Activated CD4-positive, alpha-beta T cell treated with anti-CD3 and anti-CD28 coated beads for 36 hours (primary cell): ENCODE results near the gene AP1M1. TPM values are rescaled to one million over a fixed set of nuclear protein-coding genes. Genes with fewer than 3 reads are reported as not detected.

ENCODE experiments used
- ATAC-seq: fragments of 200-7000 bp; cut with Tn5 transposase; one replicate; pipeline ENCODE4 v1.10.0; 2021; ENCODE audit warnings: mild to moderate bottlenecking, moderate library complexity
- CTCF ChIA-PET: fragments of 350-600 bp; sonication (Branson Sonifier 250); formaldehyde crosslinking; loops from one replicate; lab custom pipeline; 2021; ENCODE audit warnings: antibody characterized with exemption; lab: Charles Lee
- POLR2A ChIA-PET: fragments of 350-600 bp; sonication (Branson Sonifier 250); formaldehyde crosslinking; loops from one replicate; lab custom pipeline; 2021; ENCODE audit warnings: antibody characterized with exemption, inconsistent platforms; lab: Charles Lee
- DNase-seq: peaks from one replicate; pipeline ENCODE4 v3.0.0-alpha.2; 2020
- H3K27ac Mint-ChIP-seq: one replicate; pipeline ENCODE4 v1.8.0; 2021; ENCODE audit warnings: mixed read lengths
- H3K27me3 Mint-ChIP-seq: one replicate; pipeline ENCODE4 v1.8.0; 2021; ENCODE audit warnings: mixed read lengths
- H3K36me3 Mint-ChIP-seq: one replicate; pipeline ENCODE4 v1.8.0; 2021; ENCODE audit warnings: low read depth, mixed read lengths
- H3K4me1 Mint-ChIP-seq: one replicate; pipeline ENCODE4 v1.8.0; 2021; ENCODE audit warnings: mixed read lengths
- H3K4me3 Mint-ChIP-seq: one replicate; pipeline ENCODE4 v1.8.0; 2021; ENCODE audit warnings: mild to moderate bottlenecking, moderate library complexity, mixed read lengths
- H3K9me3 Mint-ChIP-seq: one replicate; pipeline ENCODE4 v1.8.0; 2021; ENCODE audit warnings: low read depth, mixed read lengths
- intact Hi-C, 2 experiments: fragments of 100-400 bp; cut with DNase I in 1 of 2; cut with micrococcal nuclease in 1 of 2; formaldehyde crosslinking; loops; one replicate each; pipeline versions ENCODE4 v1.14.2 to v1.15.1; 2022 to 2024; cut with DNase I, micrococcal nuclease
- total RNA-seq, 2 experiments: library from RNA; stranded (reverse); gene quantifications; one replicate each; pipeline ENCODE4 v1.2.3, GENCODE V29; 2021

Gene AP1M1
- total RNA-seq, 2 experiments from 2014 or later: 61.8 to 92.0 TPM

DNA sequence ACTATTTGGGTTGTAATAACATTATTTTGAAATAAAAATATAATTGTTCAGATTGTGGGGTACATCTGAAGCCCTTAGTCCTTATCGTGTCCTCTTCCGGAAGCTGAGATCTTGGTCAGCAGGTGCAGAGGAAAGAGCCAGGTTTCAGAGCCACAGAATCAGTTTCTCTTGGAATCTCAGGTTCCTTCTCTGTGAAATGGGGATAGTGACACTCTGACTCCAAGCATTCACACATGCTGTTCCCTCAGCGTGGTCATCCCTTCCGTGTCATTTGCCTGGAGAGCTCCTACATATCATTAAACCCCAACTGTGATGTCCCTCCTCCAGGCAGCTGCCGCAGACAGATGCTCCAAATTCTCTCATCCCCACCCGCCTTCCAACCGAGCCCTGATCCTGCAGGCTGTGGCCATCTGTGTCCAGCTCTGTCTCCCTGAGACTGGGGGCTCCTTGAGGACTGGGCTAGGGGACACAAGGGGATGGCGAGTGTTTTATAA is 59.8 kb downstream of the AP1M1 start:
- Mint-ChIP-seq H3K9me3 (no peaks in the 10 kb centered on the region), H3K27me3 (peaks cover under 1% of the 10 kb centered on the region), H3K36me3 (no peaks in the 10 kb centered on the region), H3K27ac (no peak overlapping the region), H3K4me1 (peaks cover 22% of the 10 kb centered on the region), H3K4me3 (no peak overlapping the region)
- no peak for DNase-seq
- ATAC-seq: no peak
- ChIA-PET POLR2A (no interaction called here), CTCF (interaction anchor here (0.8 to 1.1 kb wide), 4 partner anchors 9 to 217 kb away, joined by 3 to 4 read pairs (median 4); no protein-coding TSS in a partner anchor)
- intact Hi-C loops: no loop called here

DNA sequence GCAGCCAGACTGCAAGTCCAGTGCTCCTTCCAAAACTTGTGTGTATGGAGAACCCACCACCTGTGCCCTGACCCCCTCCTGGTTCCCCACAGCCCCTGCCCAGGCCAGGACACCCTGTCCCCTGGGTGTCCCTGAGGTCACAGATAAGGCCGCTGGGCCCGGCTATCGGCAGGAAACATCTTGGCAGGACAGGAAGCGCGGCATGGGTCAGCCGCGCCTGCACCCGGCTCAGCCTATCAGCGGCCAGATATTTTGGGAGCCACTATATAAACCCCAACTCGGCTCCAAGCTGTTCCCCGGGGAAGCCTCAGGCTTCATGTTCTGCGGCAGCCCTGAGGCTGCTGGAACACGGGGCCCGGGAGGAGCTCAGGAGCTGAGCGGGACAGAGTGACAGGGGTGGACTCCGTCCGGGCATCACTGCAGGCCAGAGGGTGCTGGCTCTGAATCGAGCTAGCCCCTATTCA is 60.8 kb downstream of the AP1M1 start:
- Mint-ChIP-seq H3K9me3 (no peaks in the 10 kb centered on the region), H3K36me3 (no peaks in the 10 kb centered on the region), H3K4me1 (peaks cover 26% of the 10 kb centered on the region), H3K27ac (no peak overlapping the region), H3K4me3 (no peak overlapping the region), H3K27me3 (peaks cover 2% of the 10 kb centered on the region)
- intact Hi-C loops: no loop called here
- ChIA-PET POLR2A (no interaction called here), CTCF (interaction anchor here (0.6 to 1.1 kb wide), 7 partner anchors 10 to 218 kb away, joined by 3 to 5 read pairs (median 3); no protein-coding TSS in a partner anchor)
- ATAC-seq (no peak), DNase-seq (no peak)

DNA sequence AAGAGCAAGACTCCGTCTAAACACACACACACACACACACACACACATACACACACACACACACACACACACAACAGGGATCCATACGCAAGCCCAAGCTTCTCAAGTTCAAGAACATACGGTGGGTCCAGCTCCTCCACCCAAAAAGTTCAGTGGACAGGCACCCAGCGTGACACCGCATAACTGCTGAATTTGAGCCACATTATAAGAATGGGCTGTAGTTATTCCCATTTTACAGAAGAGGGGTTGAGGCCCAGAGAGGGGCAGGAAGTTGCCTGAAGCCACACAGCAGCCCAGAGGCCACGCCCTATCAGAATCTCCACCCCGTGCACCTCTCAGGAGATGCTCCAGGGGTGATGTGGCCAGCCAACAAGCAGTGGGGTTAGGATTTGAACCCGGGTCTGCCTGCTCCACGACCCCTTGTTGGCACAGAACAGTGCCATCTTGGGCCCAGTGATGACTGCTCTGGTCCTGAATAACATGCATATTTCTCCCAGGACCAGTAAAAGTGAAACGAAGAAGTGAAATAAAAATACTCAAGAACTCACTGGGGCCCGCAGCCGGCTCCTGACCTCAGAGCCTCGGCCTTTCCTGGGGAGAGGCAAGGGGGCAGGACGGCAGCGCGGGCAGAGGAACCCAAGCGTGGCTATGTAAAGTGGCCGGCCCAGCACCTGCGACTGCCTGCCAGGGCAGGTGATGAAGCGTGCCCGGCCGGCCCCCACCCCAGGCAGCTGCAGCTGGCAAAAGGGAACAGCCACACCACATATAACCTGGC is 61.9 kb downstream of the AP1M1 start:
- ChIA-PET CTCF (interaction anchor here (0.6 to 1.0 kb wide), 5 partner anchors 12 to 1086 kb away, joined by 3 to 5 read pairs (median 3); no protein-coding TSS in a partner anchor), POLR2A (interaction anchor here (0.7 kb wide), 1 partner anchor 1612 kb away, joined by 5 read pairs; no protein-coding TSS in a partner anchor)
- Mint-ChIP-seq H3K36me3 (no peaks in the 10 kb centered on the region), H3K27ac (no peak overlapping the region), H3K4me1 (peaks cover 26% of the 10 kb centered on the region), H3K27me3 (peaks cover 2% of the 10 kb centered on the region), H3K4me3 (no peak overlapping the region), H3K9me3 (no peaks in the 10 kb centered on the region)
- intact Hi-C loops: no loop called here
- DNase-seq (no peak), ATAC-seq (peak; percentile 39)

DNA sequence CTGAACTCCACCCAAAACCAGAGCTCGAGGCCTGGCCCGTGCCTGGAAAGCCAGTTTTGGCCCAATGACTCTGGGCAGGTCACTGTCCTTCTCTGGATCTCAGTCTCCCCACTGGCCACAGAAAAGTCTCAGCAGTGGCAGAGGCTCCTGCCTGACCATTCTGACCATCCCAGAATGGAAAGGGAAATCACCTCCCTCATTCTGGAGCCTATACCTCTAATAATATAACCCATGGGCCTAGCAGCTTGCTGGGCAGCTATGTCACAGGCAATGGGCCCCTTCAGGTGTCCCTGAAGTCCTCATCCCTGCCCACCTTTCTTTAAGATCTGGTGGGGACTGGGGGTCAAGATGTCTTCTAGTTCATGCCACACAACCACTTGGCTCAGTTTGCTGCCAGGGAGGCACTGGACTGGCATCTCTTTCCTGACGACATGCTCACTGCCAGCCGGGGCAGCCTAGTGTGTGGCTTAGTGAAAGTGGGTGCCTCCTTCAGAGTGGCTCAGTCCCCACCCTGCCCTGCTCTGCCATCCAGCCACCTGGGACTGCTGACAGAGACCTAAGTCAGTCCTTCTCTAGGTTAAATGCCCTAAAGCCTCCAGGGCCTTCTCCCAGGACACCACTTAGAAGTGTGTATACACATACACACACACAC is 62.6 kb downstream of the AP1M1 start:
- Mint-ChIP-seq H3K27ac (no peak overlapping the region), H3K27me3 (peaks cover 4% of the 10 kb centered on the region), H3K4me3 (no peak overlapping the region), H3K9me3 (no peaks in the 10 kb centered on the region), H3K4me1 (peaks cover 26% of the 10 kb centered on the region), H3K36me3 (no peaks in the 10 kb centered on the region)
- ATAC-seq: no peak
- intact Hi-C loops: no loop called here
- CTCF ChIA-PET: interaction anchor here (1.9 kb wide), 1 partner anchor 13 kb away, joined by 4 read pairs; no protein-coding TSS in a partner anchor
- POLR2A ChIA-PET: no interaction called here
- DNase-seq: no peak

DNA sequence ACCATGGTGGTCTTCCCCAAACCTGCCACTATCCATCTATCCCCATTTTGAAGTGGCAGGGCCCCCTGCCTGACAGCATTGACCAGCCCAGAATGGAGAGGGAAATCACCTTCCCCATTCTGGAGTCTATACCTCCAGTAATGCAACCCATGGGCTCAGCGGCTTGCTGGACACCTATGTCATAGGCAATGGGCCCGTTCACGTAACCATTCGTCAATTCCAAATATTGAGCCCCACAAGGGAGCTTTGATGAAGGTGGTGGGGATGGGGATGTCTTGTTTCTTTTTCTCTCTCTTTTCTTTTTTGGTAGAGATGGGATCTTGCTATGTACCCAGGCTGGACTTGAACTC is 63.1 kb downstream of the AP1M1 start:
- Mint-ChIP-seq H3K27me3 (peaks cover 4% of the 10 kb centered on the region), H3K4me3 (no peak overlapping the region), H3K36me3 (no peaks in the 10 kb centered on the region), H3K4me1 (peaks cover 26% of the 10 kb centered on the region), H3K9me3 (no peaks in the 10 kb centered on the region), H3K27ac (no peak overlapping the region)
- DNase-seq: no peak
- ATAC-seq: no peak
- POLR2A ChIA-PET: no interaction called here
- CTCF ChIA-PET: interaction anchor here (1.1 to 1.9 kb wide), 2 partner anchors 14 to 122 kb away, joined by 3 to 4 read pairs; no protein-coding TSS in a partner anchor
- intact Hi-C loops: no loop called here

DNA sequence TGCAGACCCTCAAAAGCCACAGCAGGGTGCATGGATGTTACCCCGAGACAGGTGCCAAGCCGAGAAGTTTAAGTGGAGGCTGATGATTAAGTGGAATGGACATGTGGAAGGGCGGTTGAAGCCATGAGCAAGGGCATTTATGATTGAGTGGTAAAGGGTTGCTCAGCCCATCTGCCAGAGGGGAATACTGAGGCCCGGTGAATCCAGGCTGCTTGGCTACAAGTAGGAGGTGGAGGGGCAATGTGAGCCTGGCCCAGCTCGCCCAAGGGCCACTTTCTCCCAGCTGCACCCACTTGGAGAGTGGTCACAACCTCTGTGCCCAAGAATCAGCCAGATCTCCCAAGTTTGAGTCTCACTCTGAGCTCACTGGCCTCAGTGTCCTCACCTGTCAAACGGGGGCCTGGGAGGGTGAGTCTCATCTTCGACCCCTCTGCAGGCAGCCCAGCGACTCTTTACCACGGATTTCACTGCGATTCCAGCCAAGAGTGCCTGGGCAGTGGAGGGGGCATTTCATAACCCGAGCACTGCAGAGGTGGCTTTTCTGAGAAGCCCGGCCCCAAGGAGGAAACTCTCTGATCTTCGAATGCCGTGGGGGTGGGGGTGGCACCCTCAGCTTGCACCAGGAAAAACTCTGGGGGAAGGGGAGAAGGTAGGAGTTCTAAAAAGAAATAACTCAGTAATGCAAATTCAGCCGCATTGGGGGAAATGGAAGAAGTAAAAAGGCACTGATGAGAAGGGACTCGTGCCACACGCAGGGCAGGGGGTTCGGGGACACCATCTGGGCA is 64.1 kb downstream of the AP1M1 start:
- Mint-ChIP-seq H3K4me3 (no peak overlapping the region), H3K27me3 (peaks cover 8% of the 10 kb centered on the region), H3K9me3 (no peaks in the 10 kb centered on the region), H3K36me3 (no peaks in the 10 kb centered on the region), H3K4me1 (peaks cover 33% of the 10 kb centered on the region), H3K27ac (no peak overlapping the region)
- ChIA-PET POLR2A (no interaction called here), CTCF (interaction anchor here (1.1 to 1.9 kb wide), 4 partner anchors 15 to 124 kb away, joined by 3 to 6 read pairs (median 4); no protein-coding TSS in a partner anchor)
- ATAC-seq (peak; percentile 23), DNase-seq (peak; percentile 35)
- intact Hi-C loops: no loop called here

DNA sequence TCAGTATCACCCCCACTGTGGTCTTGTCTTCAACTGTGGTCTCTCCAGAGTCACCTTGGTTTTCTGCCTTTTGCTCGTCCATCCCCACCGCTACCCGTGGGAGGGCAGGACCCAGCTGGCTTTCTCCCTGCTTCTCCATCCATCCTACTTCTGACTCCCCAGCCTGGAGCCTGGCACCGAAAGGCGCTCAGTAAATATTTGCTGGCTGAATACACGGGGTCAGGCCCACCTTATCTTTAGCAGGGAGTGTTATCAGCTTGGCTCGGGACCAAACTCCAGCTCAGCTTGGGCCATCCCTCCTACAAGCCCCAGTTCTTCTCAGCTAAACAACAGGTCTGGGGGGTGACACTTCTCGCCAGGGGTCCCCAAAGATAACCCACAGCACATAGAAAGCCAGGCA is 64.9 kb downstream of the AP1M1 start:
- no peak for DNase-seq
- Mint-ChIP-seq H3K36me3 (no peaks in the 10 kb centered on the region), H3K4me1 (peaks cover 38% of the 10 kb centered on the region), H3K27ac (no peak overlapping the region), H3K4me3 (no peak overlapping the region), H3K27me3 (peaks cover 11% of the 10 kb centered on the region), H3K9me3 (no peaks in the 10 kb centered on the region)
- intact Hi-C loops: no loop called here
- ATAC-seq: no peak
- ChIA-PET POLR2A (no interaction called here), CTCF (interaction anchor here (0.9 to 1.9 kb wide), 3 partner anchors 17 to 180 kb away, joined by 4 to 6 read pairs (median 5); no protein-coding TSS in a partner anchor)

DNA sequence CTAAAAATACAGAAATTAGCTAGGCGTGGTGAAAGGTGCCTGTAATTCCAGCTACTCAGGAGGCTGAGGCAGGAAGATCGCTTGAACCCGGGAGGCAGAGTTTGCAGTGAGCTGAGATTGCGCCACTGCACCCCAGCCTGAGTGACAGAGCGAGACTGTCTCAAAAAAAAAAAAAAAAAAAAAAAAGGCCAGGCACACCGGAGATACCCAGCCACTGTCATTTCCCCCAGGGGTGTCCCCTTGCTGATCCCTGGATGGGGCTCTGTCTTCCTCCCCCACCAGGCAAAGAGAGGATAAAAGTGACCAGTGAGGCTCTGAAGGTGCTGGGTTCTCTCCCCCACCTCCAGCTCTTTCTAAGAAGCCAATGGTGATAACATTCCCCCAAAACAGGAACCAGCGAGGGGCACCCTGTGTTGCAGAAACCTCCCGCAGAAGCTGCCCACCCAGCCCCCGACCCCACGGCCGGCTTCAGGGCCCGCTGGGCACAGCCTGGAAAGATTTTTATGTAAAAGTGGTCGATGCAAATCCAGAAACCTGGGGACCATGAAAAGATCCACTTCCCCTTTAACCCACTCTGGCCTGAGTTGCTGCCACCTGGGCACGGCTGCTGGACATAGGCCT is 65.5 kb downstream of the AP1M1 start:
- POLR2A ChIA-PET: no interaction called here
- no peaks in the 10 kb centered on the region for H3K9me3 Mint-ChIP-seq
- H3K36me3 Mint-ChIP-seq: no peaks in the 10 kb centered on the region
- peaks cover 38% of the 10 kb centered on the region for H3K4me1 Mint-ChIP-seq
- no peak for ATAC-seq
- no peak overlapping the region for H3K4me3 Mint-ChIP-seq
- CTCF ChIA-PET: interaction anchor here (0.6 to 1.9 kb wide), 3 partner anchors 18 to 254 kb away, joined by 3 to 6 read pairs (median 4); no protein-coding TSS in a partner anchor
- peaks cover 11% of the 10 kb centered on the region for H3K27me3 Mint-ChIP-seq
- H3K27ac Mint-ChIP-seq: no peak overlapping the region
- intact Hi-C loops: no loop called here
- no peak for DNase-seq

DNA sequence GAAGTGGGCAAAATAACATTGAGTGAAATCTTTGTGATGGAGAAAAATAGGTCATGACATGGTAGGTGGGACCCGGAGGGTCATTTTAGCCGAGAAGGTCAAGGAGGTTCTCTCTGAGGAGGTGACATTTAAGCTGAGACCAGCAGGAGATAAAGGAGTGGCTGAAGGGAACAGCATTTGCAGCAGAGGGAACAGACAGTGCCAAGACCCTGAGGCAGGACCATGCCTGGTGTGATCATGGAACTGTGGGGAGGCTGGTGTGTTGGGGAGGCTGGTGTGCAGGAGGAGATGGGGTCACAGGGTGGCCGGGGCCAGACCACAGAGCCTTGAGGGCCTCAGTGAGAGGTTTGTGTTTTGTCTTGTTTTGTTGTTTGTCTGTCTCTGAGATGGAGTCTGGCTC is 67.5 kb downstream of the AP1M1 start:
- no peaks in the 10 kb centered on the region for H3K9me3 Mint-ChIP-seq
- peaks cover 40% of the 10 kb centered on the region for H3K4me1 Mint-ChIP-seq
- peaks cover 11% of the 10 kb centered on the region for H3K27me3 Mint-ChIP-seq
- DNase-seq (no peak), ATAC-seq (no peak)
- H3K36me3 Mint-ChIP-seq: no peaks in the 10 kb centered on the region
- no peak overlapping the region for H3K4me3 Mint-ChIP-seq
- CTCF ChIA-PET: no interaction called here
- POLR2A ChIA-PET: no interaction called here
- H3K27ac Mint-ChIP-seq: no peak overlapping the region
- intact Hi-C loops: no loop called here

DNA sequence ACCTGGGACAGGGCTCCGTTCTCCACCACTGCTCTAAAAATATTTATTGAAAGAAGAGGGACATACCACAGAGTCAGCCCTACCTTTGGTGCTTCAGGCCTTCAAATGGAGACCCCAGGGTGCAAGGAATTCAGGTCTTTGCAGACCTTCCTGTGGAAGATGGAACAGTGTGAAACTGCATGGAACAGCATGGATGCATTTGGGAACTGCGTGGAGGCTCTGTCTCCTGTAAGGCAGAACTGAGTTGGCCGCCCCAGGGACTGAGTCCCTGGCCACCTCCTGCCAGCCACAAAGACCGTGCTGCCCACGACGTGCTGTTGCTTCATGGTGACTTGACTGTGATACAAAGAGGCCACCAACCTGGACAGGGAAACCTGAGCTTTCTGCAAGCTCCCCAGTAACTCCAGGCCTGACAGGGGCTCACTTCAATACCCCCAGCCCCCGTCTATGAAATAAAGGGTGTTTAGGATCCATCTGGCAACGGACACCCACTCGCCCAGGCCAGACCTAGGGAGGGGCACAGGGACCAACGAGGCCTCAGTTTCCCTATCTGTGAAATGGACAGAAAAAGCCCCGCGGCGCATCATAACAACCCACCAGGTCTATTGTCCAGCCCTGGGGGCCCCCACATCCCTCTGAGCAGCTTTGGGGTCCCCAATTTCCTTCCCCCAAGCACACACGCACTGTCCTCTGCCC is 68.3 kb downstream of the AP1M1 start:
- no peak for DNase-seq
- Mint-ChIP-seq H3K4me3 (no peak overlapping the region), H3K9me3 (no peaks in the 10 kb centered on the region), H3K36me3 (no peaks in the 10 kb centered on the region), H3K27ac (no peak overlapping the region), H3K4me1 (peaks cover 40% of the 10 kb centered on the region), H3K27me3 (peaks cover 11% of the 10 kb centered on the region)
- ChIA-PET POLR2A (no interaction called here), CTCF (no interaction called here)
- ATAC-seq: no peak
- intact Hi-C loops: no loop called here
